ENCODE data around the gene PLCD3.

PLCD3 gene

GRCh38 chr17:45091778-45092425, 40.4 kb downstream of the PLCD3 start:
- no peak overlapping the region for H3K4me3 ChIP-seq (replicated peaks; ENCODE audit: low read depth, low read length)
- peak; percentile 25 for DNase-seq (ENCODE audit: low read depth)
- TF ChIP-seq CTCF (IDR thresholded peaks at IDR 0.05; ENCODE audit: low read length, missing control alignments), result no peak

- H3K4me3 ChIP-seq (replicated peaks; ENCODE audit: low read depth, low read length), result no peak overlapping the region
- no peak for DNase-seq (ENCODE audit: low read depth)
- TF ChIP-seq CTCF (IDR thresholded peaks at IDR 0.05; ENCODE audit: low read length, missing control alignments), result no peak
These were observed 41.6 kb downstream of the PLCD3 start for GRCh38 chr17:45090711-45091110.

GRCh38 chr17:45088741-45089140, 43.6 kb downstream of the PLCD3 start:
- no peak for DNase-seq (ENCODE audit: low read depth)
- no peak for TF ChIP-seq CTCF (IDR thresholded peaks at IDR 0.05; ENCODE audit: low read length, missing control alignments)
- H3K4me3 ChIP-seq (replicated peaks; ENCODE audit: low read depth, low read length), result no peak overlapping the region

- DNase-seq (ENCODE audit: low read depth), result no peak
- H3K4me3 ChIP-seq (replicated peaks; ENCODE audit: low read depth, low read length), result no peak overlapping the region
- TF ChIP-seq CTCF (IDR thresholded peaks at IDR 0.05; ENCODE audit: low read length, missing control alignments), result no peak
These were observed 44.3 kb downstream of the PLCD3 start for GRCh38 chr17:45087978-45088377.

GRCh38 chr17:45087504-45087975, 44.8 kb downstream of the PLCD3 start:
- TF ChIP-seq CTCF (IDR thresholded peaks at IDR 0.05; ENCODE audit: low read length, missing control alignments), result no peak
- H3K4me3 ChIP-seq (replicated peaks; ENCODE audit: low read depth, low read length), result no peak overlapping the region
- no peak for DNase-seq (ENCODE audit: low read depth)

- no peak for DNase-seq (ENCODE audit: low read depth)
- no peak for TF ChIP-seq CTCF (IDR thresholded peaks at IDR 0.05; ENCODE audit: low read length, missing control alignments)
- no peak overlapping the region for H3K4me3 ChIP-seq (replicated peaks; ENCODE audit: low read depth, low read length)
These were observed 45.3 kb downstream of the PLCD3 start for GRCh38 chr17:45086865-45087503.

- H3K4me3 ChIP-seq (replicated peaks; ENCODE audit: low read depth, low read length), result no peak overlapping the region
- no peak for DNase-seq (ENCODE audit: low read depth)
- no peak for TF ChIP-seq CTCF (IDR thresholded peaks at IDR 0.05; ENCODE audit: low read length, missing control alignments)
These were observed 45.9 kb downstream of the PLCD3 start for GRCh38 chr17:45086391-45086790.

Measured in fibroblast of pulmonary artery (primary cell).